Sigmoid colon (tissue), 7 donors: ENCODE measurements around the gene ANGEL1. TPM values are rescaled to one million over a fixed set of nuclear protein-coding genes. Genes with fewer than 3 reads are reported as not detected.

Source experiments
- DNase-seq: peaks from one replicate; pipeline ENCODE4 v3.0.0-alpha.2; 2019
- H3K27ac ChIP-seq, 4 donors: fragments of 200-600 bp; sonication (generic); one replicate each; pipeline ENCODE4 v1.5.1; 2016 to 2019; ENCODE audit warnings: mild to moderate bottlenecking in 1 of 4
- H3K27me3 ChIP-seq, 3 donors: fragments of 200-600 bp; sonication (generic); one replicate each; pipeline ENCODE4 v1.5.1; 2019; ENCODE audit warnings: mild to moderate bottlenecking in 1 of 3
- H3K36me3 ChIP-seq, 4 donors: fragments of 200-600 bp; sonication (generic); one replicate each; pipeline ENCODE4 v1.5.1; 2016 to 2019
- H3K4me1 ChIP-seq, 4 donors: fragments of 200-600 bp; sonication (generic); one replicate each; pipeline ENCODE4 v1.5.1; 2017 to 2019
- H3K4me3 ChIP-seq, 4 donors: fragments of 200-600 bp; sonication (generic); one replicate each; pipeline ENCODE4 v1.5.1; 2017 to 2019; ENCODE audit warnings: mild to moderate bottlenecking in 2 of 4, moderate library complexity in 1 of 4
- H3K9me3 ChIP-seq, 4 donors: fragments of 200-600 bp in 3 of 4; sonication (generic) in 3 of 4; one replicate each; pipeline versions ENCODE4 v1.5.1 to v1.6.1; 2013 to 2019
- CTCF ChIP-seq, 4 experiments: fragments of 450-650 bp in 3 of 4; fragments of 200-600 bp in 1 of 4; IDR thresholded peaks; one replicate each; pipeline ENCODE4 v1.5.1; 2016 to 2019; ENCODE audit warnings: antibody characterized with exemption in 4 of 4, mild to moderate bottlenecking in 3 of 4, moderate library complexity in 2 of 4
- EP300 ChIP-seq, 4 donors: sonication (generic); formaldehyde crosslinking; IDR thresholded peaks; one replicate each; pipeline ENCODE4 v1.6.1; 2017; ENCODE audit warnings: antibody characterized with exemption in 4 of 4
- POLR2A ChIP-seq, 2 donors: fragments of 450-650 bp; IDR thresholded peaks; one replicate each; pipeline ENCODE4 v1.6.1; 2016; ENCODE audit warnings: antibody characterized with exemption in 2 of 2, mild to moderate bottlenecking in 2 of 2, moderate library complexity in 2 of 2
- POLR2AphosphoS5 ChIP-seq, 4 donors: sonication (generic); formaldehyde crosslinking; IDR thresholded peaks; one replicate each; pipeline ENCODE4 v1.6.1; 2017; ENCODE audit warnings: antibody characterized with exemption in 4 of 4
- WGBS, 2 donors: extraction: QIAGEN DNeasy Blood & Tissue Kit; methylation state at CpG; one replicate each; pipeline ENCODE4 v1.1.7; 2013; 5-methylcytosine and 5-hydroxymethylcytosine counted together
- intact Hi-C: fragments of 100-400 bp; cut with DNase I; formaldehyde crosslinking; loops from one replicate; pipeline ENCODE4 v1.15.1; 2023
- polyA plus RNA-seq, 3 donors: library from polyadenylated mRNA; stranded (reverse); fragments of 200-250 nt; gene quantifications; one replicate each; pipeline ENCODE4 v1.2.3, GENCODE V29; 2013
- total RNA-seq, 4 donors: library from RNA; depleted of rRNA; stranded (reverse); fragments of >200 nt; gene quantifications; one replicate each; pipeline ENCODE4 v1.1.0, GENCODE V29; 2016
- donor health status: healthy with polysubstance abuse.
- donor health status: Bipolar disorder and iron deficiency.
- donor health status: healthy.

ANGEL1 gene
- total and polyA plus RNA-seq, 7 donors, result 0.60 to 16.1 (median 10.0) TPM

DNA sequence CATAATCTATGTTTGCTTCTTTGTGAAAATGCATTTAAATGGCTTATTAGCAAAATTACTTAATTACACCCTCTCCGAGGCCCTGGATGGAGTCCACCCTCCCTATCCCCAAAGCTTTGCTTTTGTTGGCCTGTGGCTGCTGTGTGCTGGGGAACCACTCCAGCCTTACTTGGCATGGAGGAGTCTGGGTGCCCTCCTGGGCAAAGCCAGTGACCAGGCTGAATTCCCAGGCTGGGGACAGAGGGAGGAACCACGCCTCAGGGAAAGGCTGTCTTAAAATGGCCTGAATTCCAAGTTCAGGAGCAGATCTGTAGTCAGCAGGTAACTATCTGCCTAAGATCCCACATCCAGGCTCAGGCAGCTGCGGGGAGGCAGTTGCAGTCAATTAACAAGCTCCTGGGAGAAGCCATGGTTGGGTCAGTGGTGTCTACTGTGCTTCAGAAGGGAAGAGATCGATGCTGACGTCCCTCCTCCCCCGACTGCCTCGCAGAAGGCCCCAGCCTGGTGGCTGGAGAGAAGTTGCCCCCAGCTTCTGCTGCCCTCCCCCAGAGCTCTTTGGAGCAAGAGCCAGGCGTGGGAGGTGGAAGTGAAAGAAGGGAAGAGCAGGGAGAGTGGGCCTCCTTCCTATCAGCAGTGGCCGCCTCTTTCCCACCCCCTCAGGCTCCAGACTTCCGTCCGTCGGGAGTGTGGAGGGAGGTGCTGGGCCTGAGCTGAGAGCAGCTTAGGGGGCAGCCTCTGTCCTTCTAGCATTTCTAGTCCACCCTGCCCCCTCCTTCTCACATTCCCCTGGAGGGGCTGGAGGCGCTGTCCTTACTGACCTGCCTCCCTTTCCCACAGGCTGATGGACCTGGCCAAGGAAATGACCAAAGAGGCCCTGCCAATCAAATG lies 40.1 kb downstream of the ANGEL1 start:
- peak; percentile 66 for DNase-seq
- Histone ChIP-seq H3K4me1 (peaks cover 0 to 27% (median 17%) of the 10 kb centered on the region in 4 donors), H3K4me3 (no peak overlapping the region), H3K27me3 (no peaks in the 10 kb centered on the region), H3K27ac (peak overlapping the region; percentile 47 to 68 (median 62)), H3K9me3 (no peaks in the 10 kb centered on the region), H3K36me3 (peaks cover 0 to 8% (median 0%) of the 10 kb centered on the region in 4 donors)
- WGBS, 2 donors, result 71 to 72% methylated on average over 13 of the region's 13 CpGs
- TF ChIP-seq EP300 (IDR thresholded peaks at IDR 0.05) (no peak), POLR2A (IDR thresholded peaks at IDR 0.05) (no peak), CTCF (IDR thresholded peaks at IDR 0.05) (no peak)
- intact Hi-C loops, result no loop called here

DNA sequence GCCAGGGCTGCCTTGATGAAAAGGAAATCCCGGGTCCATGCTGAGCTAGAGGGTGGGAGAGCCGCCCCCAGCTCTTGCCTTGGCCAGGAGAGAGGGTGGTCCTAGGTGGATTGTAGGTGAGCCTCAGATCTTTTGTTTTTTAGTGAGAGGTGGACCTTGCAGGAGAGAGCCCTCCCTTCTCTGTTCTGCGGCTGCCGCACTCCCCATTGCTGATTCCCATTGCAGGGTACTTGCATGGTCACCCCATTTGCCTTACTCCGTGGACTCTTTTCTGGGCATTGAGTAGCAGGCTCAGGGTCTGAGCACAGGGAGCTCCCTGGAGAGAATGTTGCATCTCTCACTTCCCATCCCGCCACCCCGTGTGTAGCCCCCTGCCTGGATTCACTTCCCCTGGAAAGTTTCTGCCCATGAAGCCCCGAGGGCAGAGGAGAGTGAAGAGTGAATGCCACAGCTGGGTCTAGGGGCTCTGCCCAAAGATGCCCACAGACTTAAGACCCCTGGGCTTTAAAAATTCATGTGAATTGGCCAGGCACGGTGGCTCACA lies 41.2 kb downstream of the ANGEL1 start:
- Histone ChIP-seq H3K4me1 (peaks cover 0 to 27% (median 17%) of the 10 kb centered on the region in 4 donors), H3K36me3 (peaks cover 0 to 7% (median 0%) of the 10 kb centered on the region in 4 donors), H3K4me3 (no peak overlapping the region), H3K27ac (peak overlapping the region in 1 of 4 donors; percentile 65), H3K27me3 (no peaks in the 10 kb centered on the region), H3K9me3 (no peaks in the 10 kb centered on the region)
- no peak for TF ChIP-seq EP300 (IDR thresholded peaks at IDR 0.05)
- no peak for TF ChIP-seq POLR2AphosphoS5 (IDR thresholded peaks at IDR 0.05)
- no peak for TF ChIP-seq POLR2A (IDR thresholded peaks at IDR 0.05)
- TF ChIP-seq CTCF (IDR thresholded peaks at IDR 0.05), result no peak
- WGBS, 2 donors, result 83 to 87% methylated on average over 9 of the region's 9 CpGs
- intact Hi-C loops, result no loop called here
- peak; percentile 43 for DNase-seq

GRCh38 chr14:76770521-76771436 lies 41.9 kb downstream of the ANGEL1 start:
- WGBS, 2 donors, result 80 to 85% methylated on average over 10 of the region's 10 CpGs
- Histone ChIP-seq H3K27ac (no peak overlapping the region), H3K36me3 (peaks cover 0 to under 1% (median 0%) of the 10 kb centered on the region in 4 donors), H3K4me1 (peaks cover 0 to 27% (median 17%) of the 10 kb centered on the region in 4 donors), H3K9me3 (no peaks in the 10 kb centered on the region), H3K4me3 (no peak overlapping the region), H3K27me3 (no peaks in the 10 kb centered on the region)
- intact Hi-C loops, result no loop called here
- peak; percentile 19 for DNase-seq
- TF ChIP-seq POLR2AphosphoS5 (IDR thresholded peaks at IDR 0.05) (no peak), EP300 (IDR thresholded peaks at IDR 0.05) (no peak), POLR2A (IDR thresholded peaks at IDR 0.05) (no peak), CTCF (IDR thresholded peaks at IDR 0.05) (no peak)

GRCh38 chr14:76769636-76770292 lies 42.9 kb downstream of the ANGEL1 start:
- Histone ChIP-seq H3K36me3 (no peaks in the 10 kb centered on the region), H3K4me1 (peaks cover 0 to 37% (median 20%) of the 10 kb centered on the region in 4 donors), H3K27ac (no peak overlapping the region), H3K4me3 (no peak overlapping the region), H3K27me3 (no peaks in the 10 kb centered on the region), H3K9me3 (no peaks in the 10 kb centered on the region)
- WGBS, 2 donors, result 81 to 88% methylated on average over 18 of the region's 18 CpGs
- DNase-seq, result peak; percentile 57
- intact Hi-C loops, result no loop called here
- TF ChIP-seq POLR2A (IDR thresholded peaks at IDR 0.05) (no peak), POLR2AphosphoS5 (IDR thresholded peaks at IDR 0.05) (no peak), EP300 (IDR thresholded peaks at IDR 0.05) (no peak), CTCF (IDR thresholded peaks at IDR 0.05) (no peak)
